Measurements from ENCODE around the gene TXNRD2. TPM values are rescaled to one million over a fixed set of nuclear protein-coding genes. Genes with fewer than 3 reads are reported as not detected.
"Not testable (repeated sequence)": the region's sequence is repeated elsewhere in the genome, so short reads cannot be mapped to it uniquely, and the experiment has no call there.

The TXNRD2 gene
- total RNA-seq, 4 donors from 2014 or later: 8.0 to 11.3 (median 10.4) TPM

DNA sequence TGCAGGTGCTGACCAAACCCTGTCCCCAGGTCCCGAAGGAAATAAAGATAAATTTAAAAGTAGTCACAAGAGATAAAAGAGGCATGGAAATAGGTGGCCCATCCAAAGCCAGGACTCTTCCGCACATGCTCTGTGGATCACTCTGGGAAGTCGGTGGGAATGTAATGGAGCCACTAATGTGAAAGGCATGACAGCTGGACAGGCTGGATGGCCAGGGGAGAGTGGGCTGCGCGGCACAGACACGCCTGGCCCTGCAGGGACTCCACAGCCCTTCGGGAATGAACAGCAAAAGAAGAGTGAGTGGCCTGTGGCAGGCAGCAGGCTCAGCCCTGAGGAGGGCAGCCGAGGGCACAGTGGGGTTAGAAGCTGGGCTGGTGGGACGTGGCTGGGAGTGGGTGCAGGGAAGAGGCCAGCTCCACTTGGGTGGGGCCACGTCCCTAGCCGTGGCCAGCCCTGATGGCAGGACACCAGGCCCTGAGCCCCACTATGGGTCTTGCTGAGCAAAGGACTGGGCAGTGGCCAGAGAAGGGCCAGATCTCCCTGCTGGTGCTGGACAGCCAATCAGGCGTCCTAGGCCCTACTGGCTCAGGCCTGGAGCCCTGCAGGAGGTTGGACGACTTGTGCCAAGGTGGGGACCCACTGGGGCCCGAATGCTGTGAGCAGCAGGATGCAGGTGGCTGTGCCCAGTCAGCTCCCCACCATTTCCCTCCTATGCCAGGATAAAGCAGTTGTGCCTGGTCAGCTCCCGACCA is 55.6 kb downstream of the TXNRD2 start:
- peak overlapping the region in 3 of 4 donors; percentile 6 to 46 (median 44) for H3K27ac ChIP-seq
- peaks cover 0 to 19% (median 0%) of the 10 kb centered on the region in 3 donors for H3K36me3 ChIP-seq
- 70 to 85% methylated on average over 4 to 8 of the region's 15 CpGs for WGBS, 2 donors
- peaks cover 13 to 51% (median 20%) of the 10 kb centered on the region in 3 donors for H3K4me1 ChIP-seq
- no peaks in the 10 kb centered on the region for H3K27me3 ChIP-seq
- no peak overlapping the region for H3K4me3 ChIP-seq
- TF ChIP-seq POLR2A (IDR thresholded peaks at IDR 0.05): no peak
- TF ChIP-seq, protein P1, sequence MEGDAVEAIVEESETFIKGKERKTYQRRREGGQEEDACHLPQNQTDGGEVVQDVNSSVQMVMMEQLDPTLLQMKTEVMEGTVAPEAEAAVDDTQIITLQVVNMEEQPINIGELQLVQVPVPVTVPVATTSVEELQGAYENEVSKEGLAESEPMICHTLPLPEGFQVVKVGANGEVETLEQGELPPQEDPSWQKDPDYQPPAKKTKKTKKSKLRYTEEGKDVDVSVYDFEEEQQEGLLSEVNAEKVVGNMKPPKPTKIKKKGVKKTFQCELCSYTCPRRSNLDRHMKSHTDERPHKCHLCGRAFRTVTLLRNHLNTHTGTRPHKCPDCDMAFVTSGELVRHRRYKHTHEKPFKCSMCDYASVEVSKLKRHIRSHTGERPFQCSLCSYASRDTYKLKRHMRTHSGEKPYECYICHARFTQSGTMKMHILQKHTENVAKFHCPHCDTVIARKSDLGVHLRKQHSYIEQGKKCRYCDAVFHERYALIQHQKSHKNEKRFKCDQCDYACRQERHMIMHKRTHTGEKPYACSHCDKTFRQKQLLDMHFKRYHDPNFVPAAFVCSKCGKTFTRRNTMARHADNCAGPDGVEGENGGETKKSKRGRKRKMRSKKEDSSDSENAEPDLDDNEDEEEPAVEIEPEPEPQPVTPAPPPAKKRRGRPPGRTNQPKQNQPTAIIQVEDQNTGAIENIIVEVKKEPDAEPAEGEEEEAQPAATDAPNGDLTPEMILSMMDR (IDR thresholded peaks at IDR 0.05): no peak
- no peak for DNase-seq
- H3K9me3 ChIP-seq: no peaks in the 10 kb centered on the region
- intact Hi-C loops (cut with DNase I): no loop called here

DNA sequence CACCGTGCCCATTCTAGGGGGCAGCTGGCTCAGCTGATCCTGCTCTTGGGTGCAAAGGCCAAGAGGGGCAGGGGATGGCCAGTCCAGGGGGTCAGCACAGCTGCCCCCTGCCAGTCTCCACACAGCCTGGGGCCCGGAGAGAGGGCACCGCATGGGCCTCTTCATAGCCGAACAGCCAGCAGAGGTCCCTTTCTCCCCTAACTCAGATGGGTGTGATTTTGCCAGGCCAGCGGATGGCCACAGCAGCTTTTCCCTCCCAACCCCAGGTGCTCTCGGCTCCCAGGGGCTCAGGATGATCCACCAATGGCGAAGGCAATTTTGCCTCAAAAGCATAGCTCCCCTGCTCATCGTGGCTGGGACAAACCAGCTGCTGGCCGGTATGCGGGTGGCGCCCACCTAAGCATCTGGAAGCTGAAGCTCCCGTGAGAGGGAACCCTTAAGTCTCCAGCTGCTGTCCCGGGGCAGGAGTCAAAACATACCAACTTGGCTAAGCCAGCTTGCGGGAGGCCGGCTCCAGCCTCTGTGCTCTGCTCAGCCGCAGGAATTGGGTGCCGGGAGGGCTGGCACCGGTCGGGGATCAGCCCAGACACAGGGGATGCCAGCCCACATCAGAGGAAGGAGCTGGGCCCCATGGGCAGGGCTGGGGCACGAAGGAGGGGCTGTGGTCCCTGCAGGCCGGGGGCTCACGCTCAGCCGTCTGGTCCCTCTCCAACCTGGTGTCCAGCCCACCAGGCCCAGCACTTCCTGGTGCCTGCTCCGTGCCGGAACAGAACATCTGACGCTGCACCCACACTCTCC is 56.5 kb downstream of the TXNRD2 start:
- 74 to 86% methylated on average over 3 to 9 of the region's 26 CpGs for WGBS, 2 donors
- no peak overlapping the region for H3K27ac ChIP-seq
- H3K4me3 ChIP-seq: no peak overlapping the region
- no peaks in the 10 kb centered on the region for H3K9me3 ChIP-seq
- no peak for TF ChIP-seq POLR2A (IDR thresholded peaks at IDR 0.05)
- TF ChIP-seq, protein P1 (IDR thresholded peaks at IDR 0.05): no peak
- H3K4me1 ChIP-seq: peaks cover 12 to 52% (median 24%) of the 10 kb centered on the region in 3 donors
- no peaks in the 10 kb centered on the region for H3K27me3 ChIP-seq
- peaks cover 0 to 19% (median 0%) of the 10 kb centered on the region in 3 donors for H3K36me3 ChIP-seq
- no peak for DNase-seq
- intact Hi-C loops (cut with DNase I): no loop called here

DNA sequence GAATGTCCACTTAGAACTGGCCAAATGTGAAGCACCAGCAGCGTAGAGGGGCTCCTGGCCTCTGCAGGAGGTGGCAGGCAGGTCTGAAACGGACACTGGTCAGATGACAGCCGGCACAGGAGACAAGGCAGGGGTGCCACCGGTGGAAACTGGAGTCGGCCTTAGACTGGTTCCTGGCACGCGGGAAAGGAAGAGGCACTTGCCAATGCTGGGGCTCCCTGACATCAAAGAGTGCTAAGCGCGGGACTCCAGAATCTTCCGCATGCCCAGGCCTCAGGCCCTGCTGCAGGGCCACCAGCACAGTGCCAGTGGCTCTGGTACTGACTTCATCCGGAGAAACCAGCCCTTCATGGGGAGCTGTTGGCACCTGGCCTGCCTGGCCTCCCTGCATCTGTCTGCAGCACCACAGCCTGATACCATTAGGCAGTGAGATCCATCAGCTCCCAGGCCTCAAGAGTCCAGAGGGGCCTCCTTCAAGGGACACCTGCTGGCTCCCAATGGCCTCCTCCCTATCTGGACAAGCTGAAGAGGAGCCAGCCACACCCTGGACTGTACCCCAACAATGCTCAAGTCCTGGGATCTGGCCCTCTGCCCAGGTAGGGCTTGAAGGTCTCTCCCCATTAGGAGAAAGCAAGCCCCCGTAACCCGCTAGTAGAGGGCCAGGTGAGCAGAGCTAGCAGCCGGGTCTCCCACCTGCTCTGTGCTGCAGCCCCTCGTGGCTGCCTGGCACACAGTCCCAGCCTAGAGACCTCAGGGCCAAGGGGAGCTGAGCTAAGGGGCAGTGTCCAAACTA is 57.3 kb downstream of the TXNRD2 start:
- Histone ChIP-seq H3K9me3 (no peaks in the 10 kb centered on the region), H3K4me1 (peaks cover 12 to 59% (median 25%) of the 10 kb centered on the region in 3 donors), H3K27ac (no peak overlapping the region), H3K36me3 (peaks cover 0 to 19% (median 0%) of the 10 kb centered on the region in 3 donors), H3K4me3 (no peak overlapping the region), H3K27me3 (no peaks in the 10 kb centered on the region)
- TF ChIP-seq POLR2A (IDR thresholded peaks at IDR 0.05): no peak
- TF ChIP-seq, protein P1 (IDR thresholded peaks at IDR 0.05): no peak
- intact Hi-C loops (cut with DNase I): no loop called here
- DNase-seq: no peak
- 88 to 89% methylated on average over 11 of the region's 15 CpGs for WGBS, 2 donors

DNA sequence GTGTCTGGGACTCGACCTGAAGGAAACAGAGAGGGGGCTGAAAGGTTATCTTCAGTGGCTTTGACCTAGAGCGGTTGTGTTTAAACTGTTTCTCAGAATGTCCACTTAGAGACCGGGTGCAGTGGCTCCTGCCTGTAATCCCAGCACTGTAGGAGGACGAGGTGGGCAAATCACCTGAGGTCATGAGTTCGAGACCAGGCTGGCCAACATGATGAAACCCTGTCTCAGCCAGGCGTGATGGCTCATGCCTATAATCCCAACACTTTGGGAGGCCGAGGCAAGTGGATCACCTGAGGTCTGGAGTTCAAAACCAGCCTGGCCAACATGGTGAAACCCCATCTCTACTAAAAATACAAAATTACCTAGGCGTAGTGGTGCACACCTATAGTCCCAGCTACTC is 58.2 kb downstream of the TXNRD2 start:
- H3K27me3 ChIP-seq; H3K9me3 ChIP-seq; H3K27ac ChIP-seq; H3K4me3 ChIP-seq; intact Hi-C loops (cut with DNase I); DNase-seq: not testable (repeated sequence)
- 93 to 95% methylated on average over 7 to 8 of the region's 8 CpGs for WGBS, 2 donors
- Histone ChIP-seq H3K4me1 (peaks cover 12 to 56% (median 25%) of the 10 kb centered on the region in 3 donors), H3K36me3 (peaks cover 0 to 12% (median 0%) of the 10 kb centered on the region in 3 donors)
